Activated naive CD4-positive, alpha-beta T cell treated with anti-CD3 and anti-CD28 coated beads for 36 hours (primary cell): ENCODE data around the gene SERAC1. TPM values are rescaled to one million over a fixed set of nuclear protein-coding genes. Genes with fewer than 3 reads are reported as not detected.

Experiments
- CTCF ChIA-PET: fragments of 350-600 bp; sonication (Branson Sonifier 250); formaldehyde crosslinking; loops from one replicate; lab custom pipeline; 2021; ENCODE audit warnings: antibody characterized with exemption; lab: Charles Lee
- DNase-seq: peaks from one replicate; pipeline ENCODE4 v3.0.0-alpha.2; 2020
- H3K27ac Mint-ChIP-seq: one replicate; pipeline ENCODE4 v1.8.0; 2021; ENCODE audit warnings: mild to moderate bottlenecking, mixed read lengths
- H3K27me3 Mint-ChIP-seq: one replicate; pipeline ENCODE4 v1.8.0; 2021; ENCODE audit warnings: low read depth, mixed read lengths
- H3K36me3 Mint-ChIP-seq: one replicate; pipeline ENCODE4 v1.8.0; 2021; ENCODE audit warnings: low read depth, mixed read lengths
- H3K4me1 Mint-ChIP-seq: one replicate; pipeline ENCODE4 v1.8.0; 2021; ENCODE audit warnings: low read depth, mixed read lengths
- H3K4me3 Mint-ChIP-seq: one replicate; pipeline ENCODE4 v1.8.0; 2021; ENCODE audit warnings: mild to moderate bottlenecking, moderate library complexity, mixed read lengths
- H3K9me3 Mint-ChIP-seq: one replicate; pipeline ENCODE4 v1.8.0; 2021; ENCODE audit warnings: mixed read lengths
- intact Hi-C: fragments of 100-400 bp; cut with micrococcal nuclease; formaldehyde crosslinking; loops from one replicate; pipeline ENCODE4 v1.15.1; 2023
- total RNA-seq, 2 experiments: library from RNA; stranded (reverse); gene quantifications; one replicate each; pipeline ENCODE4 v1.2.3, GENCODE V29; 2021

Gene SERAC1
- total RNA-seq, 2 experiments from 2014 or later: 3.1 to 4.8 TPM

- no peak overlapping the region for H3K27ac Mint-ChIP-seq
- intact Hi-C loops: no loop called here
- no peaks in the 10 kb centered on the region for H3K4me1 Mint-ChIP-seq
- no peaks in the 10 kb centered on the region for H3K27me3 Mint-ChIP-seq
- peaks cover 51% of the 10 kb centered on the region for H3K36me3 Mint-ChIP-seq
- no peaks in the 10 kb centered on the region for H3K9me3 Mint-ChIP-seq
- no peak overlapping the region for H3K4me3 Mint-ChIP-seq
- DNase-seq: no peak
- CTCF ChIA-PET: interaction anchor here (1.0 to 1.6 kb wide), 2 partner anchors 9 to 59 kb away, joined by 3 to 6 read pairs; no protein-coding TSS in a partner anchor
Measured at GRCh38 chr6:158085261-158086053, 82.6 kb downstream of the SERAC1 start.

GRCh38 chr6:158083455-158084325 lies 84.4 kb downstream of the SERAC1 start:
- Mint-ChIP-seq H3K27ac (no peak overlapping the region), H3K9me3 (no peaks in the 10 kb centered on the region), H3K4me1 (no peaks in the 10 kb centered on the region), H3K4me3 (no peak overlapping the region), H3K36me3 (peaks cover 43% of the 10 kb centered on the region), H3K27me3 (no peaks in the 10 kb centered on the region)
- CTCF ChIA-PET: interaction anchor here (1.2 kb wide), 1 partner anchor 13 kb away, joined by 6 read pairs; no protein-coding TSS in a partner anchor
- intact Hi-C loops: no loop called here
- DNase-seq: no peak

- no peak for DNase-seq
- H3K27me3 Mint-ChIP-seq: no peaks in the 10 kb centered on the region
- peaks cover 38% of the 10 kb centered on the region for H3K36me3 Mint-ChIP-seq
- no peaks in the 10 kb centered on the region for H3K4me1 Mint-ChIP-seq
- H3K27ac Mint-ChIP-seq: no peak overlapping the region
- intact Hi-C loops: no loop called here
- no peak overlapping the region for H3K4me3 Mint-ChIP-seq
- H3K9me3 Mint-ChIP-seq: no peaks in the 10 kb centered on the region
- CTCF ChIA-PET: interaction anchor here (1.2 kb wide), 1 partner anchor 9 kb away, joined by 4 read pairs; no protein-coding TSS in a partner anchor
Measured at GRCh38 chr6:158081657-158081935, 86.5 kb downstream of the SERAC1 start.

- intact Hi-C loops: no loop called here
- Mint-ChIP-seq H3K36me3 (peaks cover 41% of the 10 kb centered on the region), H3K27ac (no peak overlapping the region), H3K27me3 (no peaks in the 10 kb centered on the region), H3K9me3 (no peaks in the 10 kb centered on the region), H3K4me3 (no peak overlapping the region), H3K4me1 (no peaks in the 10 kb centered on the region)
- DNase-seq: no peak
- CTCF ChIA-PET: interaction anchor here (1.2 kb wide), 1 partner anchor 8 kb away, joined by 4 read pairs; no protein-coding TSS in a partner anchor
Measured at GRCh38 chr6:158080849-158081656, 87.0 kb downstream of the SERAC1 start.

GRCh38 chr6:158078320-158078719 lies 89.7 kb downstream of the SERAC1 start:
- no peak for DNase-seq
- intact Hi-C loops: no loop called here
- no peaks in the 10 kb centered on the region for H3K9me3 Mint-ChIP-seq
- CTCF ChIA-PET: no interaction called here
- H3K27ac Mint-ChIP-seq: no peak overlapping the region
- H3K4me3 Mint-ChIP-seq: no peak overlapping the region
- H3K27me3 Mint-ChIP-seq: no peaks in the 10 kb centered on the region
- peaks cover 39% of the 10 kb centered on the region for H3K36me3 Mint-ChIP-seq
- H3K4me1 Mint-ChIP-seq: no peaks in the 10 kb centered on the region

- CTCF ChIA-PET: no interaction called here
- peaks cover 35% of the 10 kb centered on the region for H3K36me3 Mint-ChIP-seq
- H3K9me3 Mint-ChIP-seq: no peaks in the 10 kb centered on the region
- H3K4me3 Mint-ChIP-seq: no peak overlapping the region
- H3K27ac Mint-ChIP-seq: no peak overlapping the region
- H3K27me3 Mint-ChIP-seq: no peaks in the 10 kb centered on the region
- no peak for DNase-seq
- no peaks in the 10 kb centered on the region for H3K4me1 Mint-ChIP-seq
- intact Hi-C loops: no loop called here
Measured at GRCh38 chr6:158077676-158078075, 90.4 kb downstream of the SERAC1 start.

GRCh38 chr6:158076548-158076947 lies 91.5 kb downstream of the SERAC1 start:
- H3K27me3 Mint-ChIP-seq: no peaks in the 10 kb centered on the region
- DNase-seq: no peak
- H3K27ac Mint-ChIP-seq: no peak overlapping the region
- no peak overlapping the region for H3K4me3 Mint-ChIP-seq
- no peaks in the 10 kb centered on the region for H3K9me3 Mint-ChIP-seq
- CTCF ChIA-PET: interaction anchor here (0.6 kb wide), 1 partner anchor 23 kb away, joined by 3 read pairs; no protein-coding TSS in a partner anchor
- H3K4me1 Mint-ChIP-seq: peaks cover 6% of the 10 kb centered on the region
- intact Hi-C loops: no loop called here
- peaks cover 37% of the 10 kb centered on the region for H3K36me3 Mint-ChIP-seq

- Mint-ChIP-seq H3K4me1 (peaks cover 20% of the 10 kb centered on the region), H3K4me3 (no peak overlapping the region), H3K9me3 (no peaks in the 10 kb centered on the region), H3K27me3 (no peaks in the 10 kb centered on the region), H3K36me3 (peaks cover 37% of the 10 kb centered on the region), H3K27ac (no peak overlapping the region)
- intact Hi-C loops: loop anchor here (2.0 to 5.0 kb wide), 3 partner anchors 111 to 759 kb away; no protein-coding TSS in a partner anchor
- CTCF ChIA-PET: interaction anchor here (0.6 to 2.0 kb wide), 5 partner anchors 8 to 759 kb away, joined by 3 to 19 read pairs (median 3); no protein-coding TSS in a partner anchor
- no peak for DNase-seq
Measured at GRCh38 chr6:158073776-158074175, 94.3 kb downstream of the SERAC1 start.

- DNase-seq: peak; percentile 86
- Mint-ChIP-seq H3K27ac (peak overlapping the region; percentile 65), H3K27me3 (no peaks in the 10 kb centered on the region), H3K9me3 (no peaks in the 10 kb centered on the region), H3K4me3 (no peak overlapping the region), H3K4me1 (peaks cover 26% of the 10 kb centered on the region), H3K36me3 (peaks cover 35% of the 10 kb centered on the region)
- CTCF ChIA-PET: interaction anchor here (0.6 to 3.8 kb wide), 34 partner anchors 9 to 765 kb away, joined by 3 to 26 read pairs (median 5); partner anchors contain the start of gene SYNJ2
- intact Hi-C loops: loop anchor here (1.0 to 5.0 kb wide), 7 partner anchors 46 to 757 kb away; partner anchors contain the start of gene SYNJ2
Measured at GRCh38 chr6:158072083-158072721, 95.9 kb downstream of the SERAC1 start.

GRCh38 chr6:158071121-158072082 lies 96.7 kb downstream of the SERAC1 start:
- H3K36me3 Mint-ChIP-seq: peaks cover 32% of the 10 kb centered on the region

More at GRCh38 chr6:158071121-158072082, 96.7 kb downstream of the SERAC1 start:
- Mint-ChIP-seq H3K27me3 (no peaks in the 10 kb centered on the region), H3K9me3 (no peaks in the 10 kb centered on the region), H3K4me1 (peaks cover 26% of the 10 kb centered on the region), H3K27ac (peak overlapping the region; percentile 47), H3K4me3 (no peak overlapping the region)
- no peak for DNase-seq
- intact Hi-C loops: loop anchor here (1.0 to 5.0 kb wide), 7 partner anchors 45 to 757 kb away; partner anchors contain the start of gene SYNJ2
- CTCF ChIA-PET: interaction anchor here (0.6 to 3.8 kb wide), 22 partner anchors 9 to 471 kb away, joined by 3 to 26 read pairs (median 5); partner anchors contain the start of gene SYNJ2
